ENCODE measurements around the gene RINL.

DNA sequence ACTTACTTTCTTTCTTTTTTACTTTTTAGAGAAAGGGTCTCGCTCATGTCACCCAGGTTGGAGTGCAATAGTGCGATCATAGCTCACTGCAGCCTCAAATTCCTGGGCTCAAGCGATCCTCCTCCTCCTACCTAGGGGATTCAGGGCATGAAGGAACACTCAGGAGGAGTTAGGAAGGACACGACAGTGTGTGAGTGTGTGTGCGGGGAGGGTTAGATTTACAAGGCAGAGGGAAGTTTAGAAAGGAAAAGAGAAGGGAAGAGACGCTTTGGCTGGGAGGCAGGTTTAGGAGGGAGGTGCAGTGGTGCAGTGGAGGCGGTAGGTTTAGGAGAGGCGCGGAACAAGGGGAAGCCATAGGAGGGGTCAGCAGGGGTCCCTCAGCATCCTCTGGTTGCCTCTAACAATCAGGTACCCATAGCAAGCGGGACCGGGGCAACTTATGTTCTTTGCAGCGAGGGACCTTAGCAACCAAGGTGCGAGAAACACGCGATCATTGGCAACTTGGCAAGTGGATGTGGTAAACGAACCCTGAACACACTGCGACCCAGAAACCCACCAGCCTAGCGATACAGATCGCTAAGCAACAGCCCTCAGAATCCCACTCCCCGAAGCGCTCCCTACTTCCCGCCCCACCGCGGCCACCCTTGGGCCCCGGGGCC lies 20.8 kb upstream of the RINL start:
- no peak for TF ChIP-seq POLR2A (IDR thresholded peaks at IDR 0.05; ENCODE audit: low read length)
- no peak for TF ChIP-seq GATA1 (IDR thresholded peaks at IDR 0.05; ENCODE audit: low read depth, low read length)
